ENCODE results near the gene NTM.

Gene NTM

DNA sequence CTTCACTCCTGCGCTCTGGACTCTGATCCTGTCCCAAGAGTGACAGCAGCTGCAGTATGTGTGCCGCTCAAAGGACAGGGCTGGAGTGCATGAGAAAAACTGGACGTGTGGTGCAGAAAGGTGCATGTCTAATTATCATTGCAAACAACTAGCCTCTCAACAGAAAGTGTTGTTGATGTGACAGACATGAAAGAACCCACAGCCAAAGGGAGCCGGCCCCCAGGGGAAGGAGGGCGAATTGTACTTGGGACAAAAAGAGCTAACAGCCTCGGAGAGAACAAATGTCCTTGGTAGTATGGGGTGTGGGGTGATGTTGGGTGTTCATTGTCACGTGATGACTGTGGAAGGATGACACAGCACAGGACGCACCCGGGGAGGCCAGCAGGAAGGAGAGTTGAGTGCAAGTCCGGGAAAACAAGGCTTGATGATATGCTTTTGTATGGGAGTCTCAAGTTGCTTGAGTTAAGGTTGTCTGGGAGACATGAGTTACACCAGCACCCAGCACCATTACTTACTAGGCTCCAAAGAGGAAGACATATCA is 325.5 kb downstream of the NTM start:
- H3K9me3 ChIP-seq: no peaks in the 10 kb centered on the region
- no peaks in the 10 kb centered on the region for H3K27me3 ChIP-seq
- no peak for DNase-seq
- H3K36me3 ChIP-seq: no peaks in the 10 kb centered on the region
- H3K4me1 ChIP-seq: no peaks in the 10 kb centered on the region
- TF ChIP-seq, protein P1, sequence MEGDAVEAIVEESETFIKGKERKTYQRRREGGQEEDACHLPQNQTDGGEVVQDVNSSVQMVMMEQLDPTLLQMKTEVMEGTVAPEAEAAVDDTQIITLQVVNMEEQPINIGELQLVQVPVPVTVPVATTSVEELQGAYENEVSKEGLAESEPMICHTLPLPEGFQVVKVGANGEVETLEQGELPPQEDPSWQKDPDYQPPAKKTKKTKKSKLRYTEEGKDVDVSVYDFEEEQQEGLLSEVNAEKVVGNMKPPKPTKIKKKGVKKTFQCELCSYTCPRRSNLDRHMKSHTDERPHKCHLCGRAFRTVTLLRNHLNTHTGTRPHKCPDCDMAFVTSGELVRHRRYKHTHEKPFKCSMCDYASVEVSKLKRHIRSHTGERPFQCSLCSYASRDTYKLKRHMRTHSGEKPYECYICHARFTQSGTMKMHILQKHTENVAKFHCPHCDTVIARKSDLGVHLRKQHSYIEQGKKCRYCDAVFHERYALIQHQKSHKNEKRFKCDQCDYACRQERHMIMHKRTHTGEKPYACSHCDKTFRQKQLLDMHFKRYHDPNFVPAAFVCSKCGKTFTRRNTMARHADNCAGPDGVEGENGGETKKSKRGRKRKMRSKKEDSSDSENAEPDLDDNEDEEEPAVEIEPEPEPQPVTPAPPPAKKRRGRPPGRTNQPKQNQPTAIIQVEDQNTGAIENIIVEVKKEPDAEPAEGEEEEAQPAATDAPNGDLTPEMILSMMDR (IDR thresholded peaks at IDR 0.05; ENCODE audit: low read depth, low read length): no peak
- no peak overlapping the region for H3K4me3 ChIP-seq (ENCODE audit: low read depth, low read length)

DNA sequence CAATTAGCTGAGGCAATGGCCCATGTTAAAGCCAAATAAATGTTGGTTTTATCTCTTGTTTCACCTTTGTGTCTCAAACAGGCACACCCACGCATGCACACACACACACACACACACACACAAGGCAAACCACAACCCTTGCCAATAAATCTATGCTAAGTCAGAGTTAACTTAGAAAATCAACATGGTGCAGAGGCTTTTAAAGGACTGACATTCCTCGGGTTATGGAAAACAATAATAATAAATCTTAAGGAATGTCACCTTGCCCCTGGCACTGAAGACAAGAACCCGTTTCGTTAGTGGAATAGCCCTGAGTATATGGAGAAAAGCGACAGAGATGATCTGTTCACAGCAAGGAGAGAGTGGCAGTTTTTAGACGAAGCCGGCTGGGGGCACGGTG is 326.3 kb downstream of the NTM start:
- TF ChIP-seq, protein P1 (IDR thresholded peaks at IDR 0.05; ENCODE audit: low read depth, low read length): no peak
- H3K36me3 ChIP-seq: no peaks in the 10 kb centered on the region
- H3K9me3 ChIP-seq: no peaks in the 10 kb centered on the region
- H3K4me1 ChIP-seq: no peaks in the 10 kb centered on the region
- no peaks in the 10 kb centered on the region for H3K27me3 ChIP-seq
- DNase-seq: no peak
- no peak overlapping the region for H3K4me3 ChIP-seq (ENCODE audit: low read depth, low read length)

DNA sequence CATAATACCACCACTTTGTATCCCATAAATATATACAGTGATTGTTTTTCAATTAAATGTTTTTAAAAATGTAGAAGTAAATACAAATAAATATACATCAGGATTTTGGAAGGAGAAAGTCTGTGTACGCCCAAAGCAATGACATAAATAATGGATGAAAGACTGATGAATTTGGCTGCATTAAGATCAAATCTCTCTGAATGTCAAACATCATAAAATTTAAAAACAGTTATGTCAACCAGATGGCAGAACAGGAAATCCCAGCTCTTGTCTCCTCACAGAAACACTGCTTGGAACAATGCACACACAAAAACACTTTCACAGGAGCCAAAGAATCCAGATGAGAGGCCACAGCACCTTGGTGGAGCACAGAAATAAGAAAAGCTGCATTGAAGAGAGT is 332.9 kb downstream of the NTM start:
- H3K36me3 ChIP-seq: no peaks in the 10 kb centered on the region
- H3K9me3 ChIP-seq: no peaks in the 10 kb centered on the region; the same call in 1 of the 2 replicates
- no peaks in the 10 kb centered on the region for H3K27me3 ChIP-seq
- no peaks in the 10 kb centered on the region for H3K4me1 ChIP-seq
- TF ChIP-seq, protein P1 (IDR thresholded peaks at IDR 0.05; ENCODE audit: low read depth, low read length): no peak
- no peak overlapping the region for H3K4me3 ChIP-seq (ENCODE audit: low read depth, low read length)
- DNase-seq: no peak

DNA sequence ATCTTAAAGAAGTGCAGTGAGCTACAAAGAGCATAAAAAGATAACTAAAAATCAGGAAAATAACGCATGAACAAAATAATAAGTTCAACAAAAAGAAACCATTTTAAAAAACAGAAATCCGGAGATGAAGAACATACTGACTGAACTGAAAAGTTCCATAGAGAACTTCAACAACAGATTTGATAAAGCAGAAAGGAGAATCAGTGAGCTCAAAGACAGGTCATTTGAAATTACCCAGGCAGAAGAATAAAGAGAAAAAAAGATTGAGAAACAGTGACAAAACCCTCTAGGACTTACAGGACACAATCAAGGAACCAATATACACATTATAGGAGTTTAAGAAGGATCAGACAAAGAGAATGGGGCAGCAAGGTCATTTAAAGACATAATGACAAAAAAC is 334.3 kb downstream of the NTM start:
- no peaks in the 10 kb centered on the region; the same call in 1 of the 2 replicates for H3K9me3 ChIP-seq
- no peak for DNase-seq
- TF ChIP-seq, protein P1 (IDR thresholded peaks at IDR 0.05; ENCODE audit: low read depth, low read length): no peak
- H3K4me3 ChIP-seq (ENCODE audit: low read depth, low read length): no peak overlapping the region
- no peaks in the 10 kb centered on the region for H3K4me1 ChIP-seq
- H3K27me3 ChIP-seq: no peaks in the 10 kb centered on the region
- H3K36me3 ChIP-seq: no peaks in the 10 kb centered on the region

DNA sequence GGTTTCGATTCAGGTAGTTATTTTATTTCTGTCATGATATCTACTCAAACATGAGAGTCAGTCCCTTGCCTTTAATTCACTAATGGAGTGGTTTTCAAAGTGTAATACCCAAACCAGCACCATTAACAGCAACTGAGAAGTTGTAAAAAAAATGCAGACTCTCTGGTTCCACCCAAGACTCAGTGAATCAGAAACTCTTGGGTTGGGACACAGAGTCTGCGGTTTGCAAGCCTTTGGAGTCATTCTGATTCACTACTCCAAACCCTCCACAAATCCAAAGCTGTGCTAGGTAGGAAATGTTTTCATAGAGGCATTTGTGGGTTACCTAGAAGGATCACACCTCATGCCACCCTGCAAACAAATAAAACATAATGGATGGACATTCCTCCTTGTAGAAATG is 340.1 kb downstream of the NTM start:
- TF ChIP-seq, protein P1 (IDR thresholded peaks at IDR 0.05; ENCODE audit: low read depth, low read length): no peak
- Histone ChIP-seq H3K27me3 (no peaks in the 10 kb centered on the region), H3K4me3 (ENCODE audit: low read depth, low read length) (no peak overlapping the region), H3K9me3 (no peaks in the 10 kb centered on the region; the same call in 1 of the 2 replicates), H3K4me1 (no peaks in the 10 kb centered on the region), H3K36me3 (no peaks in the 10 kb centered on the region)
- no peak for DNase-seq

DNA sequence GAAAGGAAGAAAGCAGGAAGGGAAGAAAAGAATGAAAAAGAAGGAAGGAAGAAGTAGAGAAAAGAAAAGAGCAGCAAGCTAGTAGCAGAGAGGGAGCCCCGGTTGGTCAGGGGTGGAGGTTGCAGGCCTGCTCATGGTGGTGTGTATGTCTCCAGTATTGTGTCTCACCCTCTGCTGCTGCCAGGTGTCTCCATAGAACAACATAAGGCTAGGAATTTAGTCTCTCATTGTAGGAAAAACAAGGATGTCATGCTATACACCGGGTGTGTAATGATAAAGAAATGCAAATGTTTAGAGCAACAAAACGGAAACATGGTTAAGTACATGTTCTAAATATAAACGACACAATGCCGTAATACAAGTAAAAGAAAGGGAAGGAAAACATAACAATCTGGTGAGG is 342.5 kb downstream of the NTM start:
- TF ChIP-seq, protein P1 (IDR thresholded peaks at IDR 0.05; ENCODE audit: low read depth, low read length): no peak
- Histone ChIP-seq H3K27me3 (no peaks in the 10 kb centered on the region), H3K36me3 (no peaks in the 10 kb centered on the region), H3K4me1 (no peaks in the 10 kb centered on the region), H3K4me3 (ENCODE audit: low read depth, low read length) (no peak overlapping the region), H3K9me3 (no peaks in the 10 kb centered on the region; the same call in 1 of the 2 replicates)
- DNase-seq: no peak

Data from BE2C (cell line).